ENCODE measurements around the gene PLPP4.

GRCh38 chr10:120432209-120432608, 24.8 kb upstream of the PLPP4 start:
- TF ChIP-seq ZBTB33 (IDR thresholded peaks at IDR 0.05; ENCODE audit: extremely low read depth, insufficient replicate concordance, low read length), result no peak
- TF ChIP-seq REST (IDR thresholded peaks at IDR 0.05; ENCODE audit: low read depth), result no peak
- TF ChIP-seq EGR1 (IDR thresholded peaks at IDR 0.05; ENCODE audit: low read depth), result no peak
- TF ChIP-seq ELF1 (IDR thresholded peaks at IDR 0.05; ENCODE audit: borderline replicate concordance, low read depth), result no peak
- no peak for TF ChIP-seq POLR2AphosphoS5 (IDR thresholded peaks at IDR 0.05; ENCODE audit: low read depth, low read length)
- no peak for TF ChIP-seq CTCF (IDR thresholded peaks at IDR 0.05 in 2 of 3, conservative IDR thresholded peaks at IDR 0.05 in 1 of 3; ENCODE audit: borderline replicate concordance in 1 of 3, insufficient read depth in 1 of 3, low read depth in 2 of 3, low read length in 2 of 3)
